COLO829 (cell line): ENCODE results near the gene REPIN1.

Source experiments
- DNase-seq: peaks from one replicate; pipeline ENCODE4 v3.0.0; 2012; ENCODE audit warnings: low spot score

Gene REPIN1

DNA sequence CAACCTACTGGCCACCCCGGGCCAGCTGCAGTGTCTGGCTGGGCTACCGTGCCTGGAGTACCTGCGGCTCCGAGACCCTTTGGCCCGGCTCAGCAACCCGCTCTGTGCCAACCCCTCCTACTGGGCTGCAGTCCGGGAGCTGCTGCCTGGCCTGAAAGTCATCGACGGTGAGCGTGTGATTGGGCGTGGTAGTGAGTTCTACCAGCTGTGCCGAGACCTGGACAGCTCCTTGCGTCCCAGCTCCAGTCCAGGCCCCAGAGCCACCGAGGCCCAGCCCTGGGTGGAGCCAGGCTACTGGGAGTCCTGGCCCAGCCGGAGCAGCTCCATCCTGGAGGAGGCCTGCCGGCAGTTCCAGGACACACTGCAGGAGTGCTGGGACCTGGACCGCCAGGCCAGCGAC, 31.4 kb upstream of the REPIN1 start:
- DNase-seq: no peak

GRCh38 chr7:150337659-150338081, 31.0 kb upstream of the REPIN1 start:
- no peak for DNase-seq

- no peak for DNase-seq
Measured at GRCh38 chr7:150338166-150338829, 30.3 kb upstream of the REPIN1 start.

GRCh38 chr7:150339409-150339809, 29.2 kb upstream of the REPIN1 start:
- DNase-seq: no peak

- DNase-seq: no peak
Measured at GRCh38 chr7:150340024-150340749, 28.4 kb upstream of the REPIN1 start.

DNA sequence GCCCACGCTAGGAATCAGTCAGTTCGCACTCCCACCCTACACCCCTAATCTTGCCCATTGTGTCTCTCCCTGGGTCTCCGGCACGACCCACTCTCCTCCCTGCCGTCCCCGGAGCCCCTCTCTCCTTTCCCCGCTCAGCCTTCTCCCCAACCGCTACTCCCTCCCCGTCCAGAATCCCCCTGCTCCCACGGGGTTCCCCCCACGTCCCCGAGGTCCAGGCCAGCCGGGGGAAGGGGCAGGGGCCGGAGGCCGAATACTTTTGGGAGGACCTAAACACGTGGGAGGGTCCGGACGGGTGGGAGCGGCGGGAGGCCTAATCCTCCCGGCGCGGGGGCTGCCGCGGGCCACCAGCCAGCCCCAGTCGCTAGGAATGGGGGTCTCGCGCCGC, 27.8 kb upstream of the REPIN1 start:
- no peak for DNase-seq

DNA sequence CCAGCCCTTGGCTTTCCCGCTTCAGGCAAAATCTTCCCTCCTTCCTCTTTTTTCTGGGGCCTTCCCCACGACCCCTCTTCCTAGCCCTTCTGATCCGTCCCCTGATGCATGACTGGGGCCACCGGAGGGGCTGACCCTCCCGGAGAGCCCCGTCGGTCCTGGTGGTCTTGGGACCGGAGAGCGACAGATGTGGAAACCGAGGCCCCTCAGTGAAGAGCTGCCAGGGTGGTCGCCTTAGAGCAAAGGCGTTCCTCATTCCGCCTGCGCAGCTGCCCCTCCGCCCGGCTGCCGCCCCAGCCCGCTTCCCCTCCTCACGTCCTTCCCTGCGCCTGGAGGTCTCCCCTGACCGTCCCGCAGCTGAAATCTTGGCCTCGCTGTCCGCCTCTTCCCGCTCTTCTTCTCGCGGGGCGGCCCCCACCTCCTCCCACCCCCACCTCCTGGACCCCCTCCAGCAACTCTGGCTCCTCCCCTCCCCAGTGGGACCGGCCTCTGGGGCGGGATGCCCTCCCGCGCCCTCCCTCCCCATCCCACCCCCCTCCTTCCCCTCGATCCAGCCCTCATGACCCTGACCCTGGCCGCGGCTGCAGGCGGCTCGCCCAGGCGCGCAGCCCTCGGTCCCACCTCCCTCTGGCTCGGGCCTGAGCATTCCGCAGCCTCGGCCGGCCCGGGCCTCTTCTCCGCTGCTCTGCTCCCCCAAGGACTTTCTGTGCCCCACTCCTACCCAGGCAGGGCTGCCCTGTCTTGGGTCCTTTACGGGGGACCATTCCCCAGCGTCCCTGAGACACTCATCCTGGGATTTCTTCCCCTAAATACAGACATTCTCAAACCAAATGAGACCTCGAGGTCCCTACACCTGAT, 27.1 kb upstream of the REPIN1 start, which contains the start of gene RARRES2:
TSS of gene RARRES2 (minus strand) at position 367 of the 858 bp plus-strand sequence. CDS start 1,020 bp downstream, outside the sequence.
- DNase-seq: no peak

GRCh38 chr7:150342121-150342408, 26.6 kb upstream of the REPIN1 start:
- DNase-seq: no peak

DNA sequence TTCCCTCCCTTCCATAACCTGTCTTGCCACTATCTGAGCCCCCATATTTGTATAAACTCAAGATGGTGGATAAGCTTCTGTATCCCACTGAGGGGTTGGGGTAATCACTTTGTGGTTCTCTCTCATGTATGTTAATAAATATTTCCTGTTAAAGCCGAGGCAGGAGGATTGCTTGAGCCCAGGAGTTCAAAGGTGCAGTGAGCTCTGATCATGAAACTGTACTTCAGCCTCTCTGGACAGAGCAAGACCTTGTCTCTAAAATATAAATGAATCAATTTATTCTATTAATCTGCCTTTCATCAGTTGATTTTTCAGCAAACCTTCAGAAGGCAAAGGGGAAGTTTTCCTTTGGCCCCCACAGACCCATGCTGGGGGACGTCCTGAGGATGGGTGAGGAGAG, 25.4 kb upstream of the REPIN1 start:
- no peak for DNase-seq

DNA sequence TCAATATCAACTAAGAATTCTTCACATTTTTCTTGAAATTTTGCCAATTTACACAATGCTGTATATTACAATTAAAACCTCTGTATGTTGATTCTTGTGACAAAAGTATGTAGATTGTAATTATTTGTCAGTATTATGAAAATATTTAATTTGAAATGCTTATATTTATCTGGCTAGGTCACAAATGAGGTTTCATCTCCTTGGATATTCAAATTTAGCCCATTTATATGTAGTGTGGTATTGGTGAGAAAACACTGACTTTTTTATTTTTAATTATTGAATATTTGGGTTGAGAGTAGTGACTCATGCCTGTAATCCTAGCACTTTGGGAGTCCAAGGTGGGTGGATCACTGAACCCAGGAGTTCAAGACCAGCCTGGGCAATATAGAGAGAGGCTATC, 24.3 kb upstream of the REPIN1 start:
- no peak for DNase-seq

GRCh38 chr7:150345012-150345411, 23.6 kb upstream of the REPIN1 start:
- no peak for DNase-seq

DNA sequence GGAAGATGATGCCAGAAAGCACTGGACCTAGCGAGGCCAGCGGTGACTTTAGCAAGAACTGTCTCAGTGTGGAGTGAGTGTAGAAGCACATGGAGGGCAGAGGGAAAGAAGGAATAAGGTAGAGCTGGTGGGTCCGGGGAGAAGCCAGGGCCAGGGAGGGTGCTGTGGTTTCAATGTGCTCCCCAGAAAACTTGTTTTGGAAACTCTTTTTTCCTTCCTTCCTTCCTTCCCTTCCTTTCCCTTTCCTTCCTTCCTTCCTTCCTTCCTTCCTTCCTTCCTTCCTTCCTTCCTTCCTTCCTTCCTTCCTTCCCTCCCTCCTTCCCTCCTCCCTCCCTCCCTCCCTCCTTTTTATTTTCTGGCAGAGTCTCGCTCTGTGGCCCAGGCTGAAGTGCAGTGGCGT, 21.7 kb upstream of the REPIN1 start:
- no peak for DNase-seq

DNA sequence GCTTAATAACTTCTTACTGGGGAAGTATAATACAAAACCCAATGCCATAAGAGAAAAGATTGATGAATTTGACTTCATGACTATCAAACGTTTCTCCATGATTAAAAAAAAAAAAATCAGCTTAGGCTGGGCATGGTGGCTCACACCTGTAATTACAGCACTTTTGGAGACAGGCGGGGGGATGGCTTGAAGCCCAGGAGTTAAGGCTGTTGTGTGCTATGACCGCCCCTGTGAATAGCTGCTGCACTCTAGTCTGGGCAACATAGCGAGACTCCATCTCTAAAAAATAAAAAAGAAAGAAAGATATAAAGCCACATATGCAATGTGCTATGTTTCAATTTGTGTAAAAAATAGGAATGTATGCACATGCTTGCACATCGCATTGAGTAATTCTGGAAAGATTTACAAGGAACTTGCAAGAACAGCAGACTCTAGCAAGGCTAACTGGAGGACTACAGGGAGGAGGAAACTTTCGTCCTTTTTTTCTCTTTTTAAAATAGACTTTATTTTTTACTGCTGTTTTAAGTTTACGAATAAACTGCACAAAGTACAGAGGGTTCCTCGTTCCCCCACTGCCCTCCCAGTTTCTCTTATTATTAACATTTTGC, 16.9 kb upstream of the REPIN1 start:
- no peak for DNase-seq

DNA sequence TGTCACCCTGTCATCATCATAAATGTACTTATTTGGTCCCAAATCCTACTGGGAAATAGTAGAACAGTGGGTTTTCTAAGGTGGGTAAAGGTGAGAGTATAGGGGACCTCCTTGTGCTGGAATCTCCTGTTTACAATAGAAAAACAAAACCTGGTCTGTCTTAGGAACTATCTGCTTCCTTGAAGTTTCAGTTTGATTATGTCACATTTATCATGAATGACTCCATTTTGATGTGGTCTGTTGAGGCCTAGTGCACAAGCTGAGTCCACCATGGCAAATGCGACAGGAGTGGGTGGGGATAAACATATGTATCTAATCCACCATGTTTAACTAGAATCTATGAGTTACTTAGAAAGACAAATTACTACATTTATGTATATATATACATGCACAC, 13.0 kb upstream of the REPIN1 start:
- DNase-seq: no peak

GRCh38 chr7:150356265-150356897, 12.2 kb upstream of the REPIN1 start:
- DNase-seq: peak; percentile 57

DNA sequence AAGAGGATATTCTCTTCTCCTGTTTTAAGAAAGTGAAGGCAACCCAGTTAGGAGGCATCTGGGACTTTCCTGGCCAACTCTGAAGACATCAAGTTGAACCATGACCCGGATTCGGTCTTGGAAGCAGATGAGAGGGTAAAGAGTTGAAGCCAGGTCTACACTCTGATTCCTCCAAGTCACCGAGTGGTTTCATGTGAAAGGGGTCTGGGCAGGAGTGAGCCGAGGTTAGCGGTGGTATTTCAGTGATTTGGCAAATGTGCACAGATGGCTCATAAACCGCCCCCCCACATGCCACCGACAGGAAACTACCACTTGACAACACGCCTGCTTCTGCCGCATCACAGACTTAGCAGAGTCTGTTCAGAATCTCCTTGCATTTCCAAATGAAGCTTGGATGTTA, 11.4 kb upstream of the REPIN1 start:
- no peak for DNase-seq

GRCh38 chr7:150357771-150358427, 10.7 kb upstream of the REPIN1 start:
- no peak for DNase-seq

- DNase-seq: no peak
Measured at GRCh38 chr7:150358433-150358832, 10.2 kb upstream of the REPIN1 start.

- no peak for DNase-seq
Measured at GRCh38 chr7:150358988-150359621, 9.5 kb upstream of the REPIN1 start.

DNA sequence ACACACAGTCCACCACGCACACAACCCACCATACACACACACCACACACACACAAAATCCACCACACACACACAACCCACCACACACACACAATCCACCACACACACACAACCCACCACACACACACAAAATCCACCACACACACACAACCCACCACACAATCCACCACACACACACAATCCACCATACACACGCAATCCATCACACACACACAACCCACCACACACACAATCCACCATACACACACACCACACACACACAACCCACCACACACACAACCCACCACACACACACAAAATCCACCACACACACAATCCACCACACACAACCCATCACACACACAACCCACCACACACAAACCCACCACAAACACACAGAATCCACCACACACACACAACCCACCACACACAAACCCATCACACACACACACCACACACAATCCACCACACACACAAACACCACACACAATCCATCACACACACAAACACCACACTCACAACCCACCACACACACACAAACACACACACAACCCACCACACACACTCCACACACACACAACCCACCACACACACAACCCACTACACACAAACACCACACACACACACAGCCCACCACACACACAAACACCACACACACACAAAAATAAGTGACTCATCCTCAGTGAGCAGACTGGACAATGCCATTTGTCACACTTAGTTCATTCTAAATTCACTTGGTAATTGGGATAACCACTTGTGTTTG, 8.8 kb upstream of the REPIN1 start:
- DNase-seq: no peak
